GM23338 (cell line): ENCODE data around the gene ZNF354C. TPM values are rescaled to one million over a fixed set of nuclear protein-coding genes. Genes with fewer than 3 reads are reported as not detected.

Experiments
- ATAC-seq: fragments of 200-7000 bp; cut with Tn5 transposase; 3 replicates; pipeline ENCODE4 v1.9.1; 2020
- DNase-seq: peaks from one replicate; pipeline ENCODE4 v3.0.0-alpha.2; 2015; ENCODE audit warnings: low spot score
- H2AFZ ChIP-seq: fragments of 200-600 bp; sonication (generic); 2 replicates; pipeline ENCODE4 v1.8.0; 2016; ENCODE audit warnings: antibody characterized with exemption, mild to moderate bottlenecking, moderate library complexity
- H3F3A ChIP-seq: fragments of 200-600 bp; sonication (generic); replicated peaks from 2 replicates; pipeline ENCODE4 v1.8.0; 2017; ENCODE audit warnings: antibody characterized with exemption, mixed run types, low read depth
- H3K27ac ChIP-seq: fragments of 200-600 bp; sonication (generic); 2 replicates; pipeline ENCODE4 v1.6.1; 2016; ENCODE audit warnings: low read depth
- H3K27me3 ChIP-seq: fragments of 200-600 bp; sonication (generic); 2 replicates; pipeline ENCODE4 v1.8.0; 2016; ENCODE audit warnings: mild to moderate bottlenecking, mixed run types, moderate library complexity; ENCODE audit not compliant: insufficient read depth
- H3K36me3 ChIP-seq: fragments of 200-600 bp; sonication (generic); 2 replicates; pipeline ENCODE4 v1.8.0; 2016; ENCODE audit warnings: mild to moderate bottlenecking; ENCODE audit not compliant: insufficient read depth
- H3K4me1 ChIP-seq: fragments of 200-600 bp; sonication (generic); 2 replicates; pipeline ENCODE4 v1.8.0; 2016; ENCODE audit warnings: mild to moderate bottlenecking, moderate library complexity; ENCODE audit not compliant: insufficient read depth
- H3K4me2 ChIP-seq: fragments of 200-600 bp; sonication (generic); 2 replicates; pipeline ENCODE4 v1.7.1; 2017; ENCODE audit warnings: mixed run types
- H3K4me3 ChIP-seq: fragments of 200-600 bp; sonication (generic); 2 replicates; pipeline ENCODE4 v1.6.1; 2016; ENCODE audit warnings: mixed run types
- H3K79me2 ChIP-seq: fragments of 200-600 bp; sonication (generic); replicated peaks from 2 replicates; pipeline ENCODE4 v1.8.0; 2017; ENCODE audit warnings: mild to moderate bottlenecking; ENCODE audit not compliant: insufficient read depth
- H3K9me2 ChIP-seq: fragments of 200-600 bp; sonication (generic); 2 replicates; pipeline ENCODE4 v1.8.0; 2017; ENCODE audit not compliant: insufficient read depth
- H4K20me1 ChIP-seq: fragments of 200-600 bp; sonication (generic); replicated peaks from 2 replicates; pipeline ENCODE4 v1.8.0; 2017; ENCODE audit warnings: mild to moderate bottlenecking; ENCODE audit not compliant: insufficient read depth
- H3K27ac Mint-ChIP-seq: 2 replicates; pipeline ENCODE4 v1.8.0; 2020; ENCODE audit warnings: inconsistent platforms, mild to moderate bottlenecking, moderate library complexity, mixed read lengths
- H3K27me3 Mint-ChIP-seq: 3 replicates; pipeline ENCODE4 v1.8.0; 2022; ENCODE audit warnings: low read depth, mild to moderate bottlenecking, moderate library complexity, mixed read lengths, inconsistent platforms; ENCODE audit not compliant: insufficient read depth, poor library complexity
- H3K36me3 Mint-ChIP-seq: 3 replicates; pipeline ENCODE4 v1.8.0; 2021; ENCODE audit warnings: low read depth, mild to moderate bottlenecking, inconsistent platforms, moderate library complexity, mixed read lengths
- H3K4me1 Mint-ChIP-seq: 3 replicates; pipeline ENCODE4 v1.8.0; 2020; ENCODE audit warnings: mild to moderate bottlenecking, inconsistent platforms, mixed read lengths
- H3K4me3 Mint-ChIP-seq: 3 replicates; pipeline ENCODE4 v1.8.0; 2021; ENCODE audit warnings: moderate library complexity, mild to moderate bottlenecking, inconsistent platforms, mixed read lengths
- H3K9me3 Mint-ChIP-seq: 3 replicates; pipeline ENCODE4 v1.8.0; 2020; ENCODE audit warnings: moderate library complexity, mild to moderate bottlenecking, inconsistent platforms, mixed read lengths
- CREB1 ChIP-seq: fragments of 250-450 bp; sonication (Bioruptor Pico); IDR thresholded peaks from 2 replicates; pipeline ENCODE4 v1.5.0; 2020; ENCODE audit warnings: low read depth, mild to moderate bottlenecking, moderate library complexity
- EZH2 ChIP-seq: fragments of 200-600 bp; sonication (generic); IDR thresholded peaks from one replicate; pipeline ENCODE4 v1.8.0; 2017; ENCODE audit warnings: antibody characterized with exemption, mild to moderate bottlenecking, low read depth; ENCODE audit not compliant: unreplicated experiment
- EZH2phosphoT487 ChIP-seq: fragments of 200-600 bp; sonication (generic); IDR thresholded peaks from one replicate; pipeline ENCODE4 v1.8.1; 2018; ENCODE audit warnings: antibody characterized with exemption; ENCODE audit not compliant: unreplicated experiment
- JUNB ChIP-seq: IDR thresholded peaks from one replicate; pipeline ENCODE4 v1.6.1; 2016; ENCODE audit warnings: antibody characterized with exemption; ENCODE audit not compliant: unreplicated experiment
- NANOG ChIP-seq: IDR thresholded peaks from 2 replicates; pipeline ENCODE4 v1.6.1; 2016; ENCODE audit warnings: antibody characterized with exemption, borderline replicate concordance
- POLR2AphosphoS5 ChIP-seq: IDR thresholded peaks from 2 replicates; pipeline ENCODE4 v1.6.1; 2016; ENCODE audit warnings: antibody characterized with exemption, low read depth
- STAT1 ChIP-seq: IDR thresholded peaks from one replicate; pipeline ENCODE4 v1.6.1; 2016; ENCODE audit warnings: antibody characterized with exemption; ENCODE audit not compliant: unreplicated experiment
- ZNF114 ChIP-seq: fragments of 250-450 bp; sonication (Bioruptor Pico); IDR thresholded peaks from 2 replicates; pipeline ENCODE4 v1.5.0; 2020; ENCODE audit warnings: mild to moderate bottlenecking, moderate library complexity
- ZNF331 ChIP-seq: fragments of 250-450 bp; sonication (Bioruptor Pico); IDR thresholded peaks from 2 replicates; pipeline ENCODE4 v1.5.0; 2020; ENCODE audit warnings: low read depth, mild to moderate bottlenecking, moderate library complexity
- polyA plus RNA-seq: library from polyadenylated mRNA; unstranded; fragments of >200 nt; fragmentation: Nextera tagmentation; extraction: Ambion mirVana; gene quantifications from 2 replicates; pipeline ENCODE4 v1.2.1, GENCODE V29; 2016
- total RNA-seq: library from RNA; depleted of rRNA; stranded (reverse); fragments of >200 nt; shearing (Covaris generic); gene quantifications from 2 replicates; pipeline ENCODE4 v1.2.3, GENCODE V29; 2014
- TF ChIP-seq, protein P1 (sequence below): IDR thresholded peaks from one replicate; pipeline ENCODE4 v1.6.1; 2018; ENCODE audit warnings: antibody characterized with exemption; ENCODE audit not compliant: unreplicated experiment
- TF ChIP-seq, protein P2 (sequence below), 2 experiments: fragments of 200-600 bp in 1 of 2; sonication (generic) in 1 of 2; conservative IDR thresholded peaks; 2 replicates each; pipeline versions ENCODE4 v1.5.1 to v1.6.1; 2016 to 2017; ENCODE audit warnings: antibody characterized with exemption in 2 of 2, low read depth in 2 of 2, mild to moderate bottlenecking in 2 of 2, moderate library complexity in 1 of 2
- TF ChIP-seq, protein P3 (sequence below): IDR thresholded peaks from 2 replicates; pipeline ENCODE4 v1.6.1; 2016; ENCODE audit warnings: antibody characterized with exemption
- TF ChIP-seq, protein P4 (sequence below): fragments of 250-450 bp; sonication (Bioruptor Pico); IDR thresholded peaks from 2 replicates; pipeline ENCODE4 v1.5.0; 2020; ENCODE audit warnings: mild to moderate bottlenecking, moderate library complexity

The ZNF354C gene
- total and polyA plus RNA-seq, 2 experiments from 2014 or later, result 1.6 to 11.3 TPM

DNA sequence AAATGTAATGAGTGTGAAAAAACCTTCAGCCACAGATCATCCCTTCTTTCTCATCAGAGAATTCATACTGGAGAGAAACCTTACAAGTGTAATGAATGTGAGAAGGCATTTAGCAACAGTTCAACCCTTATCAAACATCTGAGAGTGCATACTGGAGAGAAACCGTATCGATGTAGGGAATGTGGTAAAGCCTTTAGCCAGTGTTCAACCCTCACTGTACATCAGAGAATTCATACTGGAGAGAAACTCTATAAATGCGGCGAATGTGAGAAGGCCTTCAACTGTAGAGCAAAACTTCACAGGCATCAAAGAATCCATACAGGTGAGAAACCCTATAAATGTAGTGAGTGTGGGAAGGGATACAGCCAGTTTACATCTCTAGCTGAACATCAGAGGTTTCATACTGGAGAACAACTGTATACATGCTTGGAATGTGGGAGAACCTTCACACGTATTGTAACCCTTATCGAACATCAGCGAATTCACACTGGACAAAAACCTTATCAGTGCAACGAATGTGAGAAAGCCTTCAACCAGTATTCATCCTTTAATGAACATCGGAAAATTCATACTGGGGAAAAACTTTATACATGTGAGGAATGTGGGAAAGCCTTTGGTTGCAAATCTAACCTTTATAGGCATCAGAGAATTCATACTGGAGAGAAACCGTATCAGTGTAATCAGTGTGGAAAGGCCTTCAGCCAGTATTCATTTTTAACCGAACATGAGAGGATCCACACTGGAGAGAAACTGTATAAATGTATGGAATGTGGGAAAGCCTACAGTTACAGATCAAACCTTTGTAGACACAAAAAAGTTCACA lies 19.2 kb downstream of the ZNF354C start:
- H3K4me3 ChIP-seq, result no peak overlapping the region; the same call in 1 of the 2 replicates
- TF ChIP-seq, protein P1, sequence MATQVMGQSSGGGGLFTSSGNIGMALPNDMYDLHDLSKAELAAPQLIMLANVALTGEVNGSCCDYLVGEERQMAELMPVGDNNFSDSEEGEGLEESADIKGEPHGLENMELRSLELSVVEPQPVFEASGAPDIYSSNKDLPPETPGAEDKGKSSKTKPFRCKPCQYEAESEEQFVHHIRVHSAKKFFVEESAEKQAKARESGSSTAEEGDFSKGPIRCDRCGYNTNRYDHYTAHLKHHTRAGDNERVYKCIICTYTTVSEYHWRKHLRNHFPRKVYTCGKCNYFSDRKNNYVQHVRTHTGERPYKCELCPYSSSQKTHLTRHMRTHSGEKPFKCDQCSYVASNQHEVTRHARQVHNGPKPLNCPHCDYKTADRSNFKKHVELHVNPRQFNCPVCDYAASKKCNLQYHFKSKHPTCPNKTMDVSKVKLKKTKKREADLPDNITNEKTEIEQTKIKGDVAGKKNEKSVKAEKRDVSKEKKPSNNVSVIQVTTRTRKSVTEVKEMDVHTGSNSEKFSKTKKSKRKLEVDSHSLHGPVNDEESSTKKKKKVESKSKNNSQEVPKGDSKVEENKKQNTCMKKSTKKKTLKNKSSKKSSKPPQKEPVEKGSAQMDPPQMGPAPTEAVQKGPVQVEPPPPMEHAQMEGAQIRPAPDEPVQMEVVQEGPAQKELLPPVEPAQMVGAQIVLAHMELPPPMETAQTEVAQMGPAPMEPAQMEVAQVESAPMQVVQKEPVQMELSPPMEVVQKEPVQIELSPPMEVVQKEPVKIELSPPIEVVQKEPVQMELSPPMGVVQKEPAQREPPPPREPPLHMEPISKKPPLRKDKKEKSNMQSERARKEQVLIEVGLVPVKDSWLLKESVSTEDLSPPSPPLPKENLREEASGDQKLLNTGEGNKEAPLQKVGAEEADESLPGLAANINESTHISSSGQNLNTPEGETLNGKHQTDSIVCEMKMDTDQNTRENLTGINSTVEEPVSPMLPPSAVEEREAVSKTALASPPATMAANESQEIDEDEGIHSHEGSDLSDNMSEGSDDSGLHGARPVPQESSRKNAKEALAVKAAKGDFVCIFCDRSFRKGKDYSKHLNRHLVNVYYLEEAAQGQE, result no peak
- no peak for TF ChIP-seq ZNF331
- TF ChIP-seq CREB1 (CRISPR knock-in tag), result no peak
- no peak for TF ChIP-seq STAT1
- no peak for TF ChIP-seq NANOG
- no peak for TF ChIP-seq JUNB
- TF ChIP-seq, protein P2, sequence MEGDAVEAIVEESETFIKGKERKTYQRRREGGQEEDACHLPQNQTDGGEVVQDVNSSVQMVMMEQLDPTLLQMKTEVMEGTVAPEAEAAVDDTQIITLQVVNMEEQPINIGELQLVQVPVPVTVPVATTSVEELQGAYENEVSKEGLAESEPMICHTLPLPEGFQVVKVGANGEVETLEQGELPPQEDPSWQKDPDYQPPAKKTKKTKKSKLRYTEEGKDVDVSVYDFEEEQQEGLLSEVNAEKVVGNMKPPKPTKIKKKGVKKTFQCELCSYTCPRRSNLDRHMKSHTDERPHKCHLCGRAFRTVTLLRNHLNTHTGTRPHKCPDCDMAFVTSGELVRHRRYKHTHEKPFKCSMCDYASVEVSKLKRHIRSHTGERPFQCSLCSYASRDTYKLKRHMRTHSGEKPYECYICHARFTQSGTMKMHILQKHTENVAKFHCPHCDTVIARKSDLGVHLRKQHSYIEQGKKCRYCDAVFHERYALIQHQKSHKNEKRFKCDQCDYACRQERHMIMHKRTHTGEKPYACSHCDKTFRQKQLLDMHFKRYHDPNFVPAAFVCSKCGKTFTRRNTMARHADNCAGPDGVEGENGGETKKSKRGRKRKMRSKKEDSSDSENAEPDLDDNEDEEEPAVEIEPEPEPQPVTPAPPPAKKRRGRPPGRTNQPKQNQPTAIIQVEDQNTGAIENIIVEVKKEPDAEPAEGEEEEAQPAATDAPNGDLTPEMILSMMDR (conservative IDR thresholded peaks at IDR 0.05; ENCODE audit: low read depth in 2 of 2), result no peak
- no peak for TF ChIP-seq EZH2
- TF ChIP-seq, protein P3, sequence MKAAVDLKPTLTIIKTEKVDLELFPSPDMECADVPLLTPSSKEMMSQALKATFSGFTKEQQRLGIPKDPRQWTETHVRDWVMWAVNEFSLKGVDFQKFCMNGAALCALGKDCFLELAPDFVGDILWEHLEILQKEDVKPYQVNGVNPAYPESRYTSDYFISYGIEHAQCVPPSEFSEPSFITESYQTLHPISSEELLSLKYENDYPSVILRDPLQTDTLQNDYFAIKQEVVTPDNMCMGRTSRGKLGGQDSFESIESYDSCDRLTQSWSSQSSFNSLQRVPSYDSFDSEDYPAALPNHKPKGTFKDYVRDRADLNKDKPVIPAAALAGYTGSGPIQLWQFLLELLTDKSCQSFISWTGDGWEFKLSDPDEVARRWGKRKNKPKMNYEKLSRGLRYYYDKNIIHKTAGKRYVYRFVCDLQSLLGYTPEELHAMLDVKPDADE, result no peak
- TF ChIP-seq, protein P4, sequence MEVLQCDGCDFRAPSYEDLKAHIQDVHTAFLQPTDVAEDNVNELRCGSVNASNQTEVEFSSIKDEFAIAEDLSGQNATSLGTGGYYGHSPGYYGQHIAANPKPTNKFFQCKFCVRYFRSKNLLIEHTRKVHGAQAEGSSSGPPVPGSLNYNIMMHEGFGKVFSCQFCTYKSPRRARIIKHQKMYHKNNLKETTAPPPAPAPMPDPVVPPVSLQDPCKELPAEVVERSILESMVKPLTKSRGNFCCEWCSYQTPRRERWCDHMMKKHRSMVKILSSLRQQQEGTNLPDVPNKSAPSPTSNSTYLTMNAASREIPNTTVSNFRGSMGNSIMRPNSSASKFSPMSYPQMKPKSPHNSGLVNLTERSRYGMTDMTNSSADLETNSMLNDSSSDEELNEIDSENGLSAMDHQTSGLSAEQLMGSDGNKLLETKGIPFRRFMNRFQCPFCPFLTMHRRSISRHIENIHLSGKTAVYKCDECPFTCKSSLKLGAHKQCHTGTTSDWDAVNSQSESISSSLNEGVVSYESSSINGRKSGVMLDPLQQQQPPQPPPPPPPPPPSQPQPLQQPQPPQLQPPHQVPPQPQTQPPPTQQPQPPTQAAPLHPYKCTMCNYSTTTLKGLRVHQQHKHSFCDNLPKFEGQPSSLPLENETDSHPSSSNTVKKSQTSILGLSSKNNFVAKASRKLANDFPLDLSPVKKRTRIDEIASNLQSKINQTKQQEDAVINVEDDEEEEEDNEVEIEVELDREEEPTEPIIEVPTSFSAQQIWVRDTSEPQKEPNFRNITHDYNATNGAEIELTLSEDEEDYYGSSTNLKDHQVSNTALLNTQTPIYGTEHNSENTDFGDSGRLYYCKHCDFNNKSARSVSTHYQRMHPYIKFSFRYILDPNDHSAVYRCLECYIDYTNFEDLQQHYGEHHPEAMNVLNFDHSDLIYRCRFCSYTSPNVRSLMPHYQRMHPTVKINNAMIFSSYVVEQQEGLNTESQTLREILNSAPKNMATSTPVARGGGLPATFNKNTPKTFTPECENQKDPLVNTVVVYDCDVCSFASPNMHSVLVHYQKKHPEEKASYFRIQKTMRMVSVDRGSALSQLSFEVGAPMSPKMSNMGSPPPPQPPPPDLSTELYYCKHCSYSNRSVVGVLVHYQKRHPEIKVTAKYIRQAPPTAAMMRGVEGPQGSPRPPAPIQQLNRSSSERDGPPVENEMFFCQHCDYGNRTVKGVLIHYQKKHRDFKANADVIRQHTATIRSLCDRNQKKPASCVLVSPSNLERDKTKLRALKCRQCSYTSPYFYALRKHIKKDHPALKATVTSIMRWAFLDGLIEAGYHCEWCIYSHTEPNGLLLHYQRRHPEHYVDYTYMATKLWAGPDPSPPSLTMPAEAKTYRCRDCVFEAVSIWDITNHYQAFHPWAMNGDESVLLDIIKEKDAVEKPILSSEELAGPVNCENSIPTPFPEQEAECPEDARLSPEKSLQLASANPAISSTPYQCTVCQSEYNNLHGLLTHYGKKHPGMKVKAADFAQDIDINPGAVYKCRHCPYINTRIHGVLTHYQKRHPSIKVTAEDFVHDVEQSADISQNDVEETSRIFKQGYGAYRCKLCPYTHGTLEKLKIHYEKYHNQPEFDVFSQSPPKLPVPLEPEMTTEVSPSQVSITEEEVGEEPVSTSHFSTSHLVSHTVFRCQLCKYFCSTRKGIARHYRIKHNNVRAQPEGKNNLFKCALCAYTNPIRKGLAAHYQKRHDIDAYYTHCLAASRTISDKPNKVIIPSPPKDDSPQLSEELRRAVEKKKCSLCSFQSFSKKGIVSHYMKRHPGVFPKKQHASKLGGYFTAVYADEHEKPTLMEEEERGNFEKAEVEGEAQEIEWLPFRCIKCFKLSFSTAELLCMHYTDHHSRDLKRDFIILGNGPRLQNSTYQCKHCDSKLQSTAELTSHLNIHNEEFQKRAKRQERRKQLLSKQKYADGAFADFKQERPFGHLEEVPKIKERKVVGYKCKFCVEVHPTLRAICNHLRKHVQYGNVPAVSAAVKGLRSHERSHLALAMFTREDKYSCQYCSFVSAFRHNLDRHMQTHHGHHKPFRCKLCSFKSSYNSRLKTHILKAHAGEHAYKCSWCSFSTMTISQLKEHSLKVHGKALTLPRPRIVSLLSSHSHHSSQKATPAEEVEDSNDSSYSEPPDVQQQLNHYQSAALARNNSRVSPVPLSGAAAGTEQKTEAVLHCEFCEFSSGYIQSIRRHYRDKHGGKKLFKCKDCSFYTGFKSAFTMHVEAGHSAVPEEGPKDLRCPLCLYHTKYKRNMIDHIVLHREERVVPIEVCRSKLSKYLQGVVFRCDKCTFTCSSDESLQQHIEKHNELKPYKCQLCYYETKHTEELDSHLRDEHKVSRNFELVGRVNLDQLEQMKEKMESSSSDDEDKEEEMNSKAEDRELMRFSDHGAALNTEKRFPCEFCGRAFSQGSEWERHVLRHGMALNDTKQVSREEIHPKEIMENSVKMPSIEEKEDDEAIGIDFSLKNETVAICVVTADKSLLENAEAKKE (CRISPR knock-in tag), result no peak
- TF ChIP-seq ZNF114 (CRISPR knock-in tag), result no peak
- no peak for TF ChIP-seq POLR2AphosphoS5
- no peak for TF ChIP-seq EZH2phosphoT487
- H3K9me2 ChIP-seq, result no peaks in the 10 kb centered on the region
- H3K4me2 ChIP-seq, result no peak overlapping the region
- H3F3A ChIP-seq, result no peaks in the 10 kb centered on the region
- Mint-ChIP-seq H3K4me1 (no peaks in the 10 kb centered on the region), H3K27me3 (peaks cover 6% of the 10 kb centered on the region), H3K9me3 (peaks cover 95% of the 10 kb centered on the region), H3K36me3 (peaks cover 86% of the 10 kb centered on the region), H3K4me3 (no peak overlapping the region), H3K27ac (no peak overlapping the region)
- ATAC-seq (no peak), DNase-seq (no peak)
- H3K4me1 ChIP-seq, result no peaks in the 10 kb centered on the region
- no peaks in the 10 kb centered on the region for H3K27me3 ChIP-seq
- no peaks in the 10 kb centered on the region for H3K79me2 ChIP-seq
- no peak overlapping the region for H3K27ac ChIP-seq
- H2AFZ ChIP-seq, result no peak overlapping the region
- no peaks in the 10 kb centered on the region for H4K20me1 ChIP-seq
- H3K36me3 ChIP-seq, result peaks cover 67% of the 10 kb centered on the region
